OCI-LY3 (cell line): Measurements from ENCODE around the gene PPP1CB.

Source experiments
- CTCF ChIP-seq: fragments of 200-600, 300-600 bp; sonication (generic); IDR thresholded peaks from 2 replicates; pipeline ENCODE4 v1.5.1; 2014; ENCODE audit warnings: antibody characterized with exemption, low read length, low read depth
- EZH2phosphoT487 ChIP-seq: fragments of 200-600 bp; shearing (Covaris generic); IDR thresholded peaks from 2 replicates; pipeline ENCODE4 v1.6.1; 2018; ENCODE audit warnings: antibody characterized with exemption, mixed run types, low read depth

GRCh38 chr2:28809927-28810326, 58.3 kb downstream of the PPP1CB start:
- TF ChIP-seq CTCF: no peak
- TF ChIP-seq EZH2phosphoT487: no peak
